Uterus (tissue), 2 donors: ENCODE data around the gene CCDC182.

ENCODE experiments used
- POLR2A ChIP-seq, 2 donors: fragments of 450-650 bp; IDR thresholded peaks; one replicate each; pipeline ENCODE4 v1.6.1; 2016; ENCODE audit warnings: antibody characterized with exemption in 2 of 2, mild to moderate bottlenecking in 1 of 2, moderate library complexity in 1 of 2
- TF ChIP-seq, protein P1 (sequence below), 4 experiments: fragments of 200-600 bp in 2 of 4; fragments of 450-650 bp in 2 of 4; sonication (generic) in 2 of 4; IDR thresholded peaks; one replicate each; pipeline ENCODE4 v1.5.1; 2016 to 2019; ENCODE audit warnings: antibody characterized with exemption in 4 of 4, mild to moderate bottlenecking in 2 of 4, moderate library complexity in 1 of 4

DNA sequence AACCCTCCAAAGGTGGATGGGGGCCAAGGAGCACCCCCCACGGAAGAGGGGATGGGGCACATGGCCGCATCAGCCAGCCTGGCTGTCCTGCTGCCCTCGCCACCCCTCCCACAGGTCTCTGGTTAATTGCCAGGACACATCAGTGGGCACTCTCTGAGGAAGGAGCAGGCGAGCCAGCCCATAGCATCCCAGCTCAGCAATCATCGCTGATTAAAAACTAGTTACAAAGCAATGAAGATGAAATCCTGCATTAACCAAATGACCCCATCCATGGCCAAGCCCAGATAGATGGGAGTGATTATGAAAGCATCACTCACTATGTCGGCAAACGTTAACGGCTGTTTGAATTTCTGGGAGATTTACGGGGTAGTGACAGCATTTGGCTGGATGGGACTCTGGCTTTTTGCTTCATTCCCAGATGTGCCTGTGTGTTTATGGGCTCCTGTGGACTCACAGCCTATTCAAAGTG is 45.3 kb downstream of the CCDC182 start:
- TF ChIP-seq, protein P1, sequence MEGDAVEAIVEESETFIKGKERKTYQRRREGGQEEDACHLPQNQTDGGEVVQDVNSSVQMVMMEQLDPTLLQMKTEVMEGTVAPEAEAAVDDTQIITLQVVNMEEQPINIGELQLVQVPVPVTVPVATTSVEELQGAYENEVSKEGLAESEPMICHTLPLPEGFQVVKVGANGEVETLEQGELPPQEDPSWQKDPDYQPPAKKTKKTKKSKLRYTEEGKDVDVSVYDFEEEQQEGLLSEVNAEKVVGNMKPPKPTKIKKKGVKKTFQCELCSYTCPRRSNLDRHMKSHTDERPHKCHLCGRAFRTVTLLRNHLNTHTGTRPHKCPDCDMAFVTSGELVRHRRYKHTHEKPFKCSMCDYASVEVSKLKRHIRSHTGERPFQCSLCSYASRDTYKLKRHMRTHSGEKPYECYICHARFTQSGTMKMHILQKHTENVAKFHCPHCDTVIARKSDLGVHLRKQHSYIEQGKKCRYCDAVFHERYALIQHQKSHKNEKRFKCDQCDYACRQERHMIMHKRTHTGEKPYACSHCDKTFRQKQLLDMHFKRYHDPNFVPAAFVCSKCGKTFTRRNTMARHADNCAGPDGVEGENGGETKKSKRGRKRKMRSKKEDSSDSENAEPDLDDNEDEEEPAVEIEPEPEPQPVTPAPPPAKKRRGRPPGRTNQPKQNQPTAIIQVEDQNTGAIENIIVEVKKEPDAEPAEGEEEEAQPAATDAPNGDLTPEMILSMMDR (IDR thresholded peaks at IDR 0.05) = no peak
- TF ChIP-seq POLR2A (IDR thresholded peaks at IDR 0.05) = no peak
